Measurements from ENCODE around the gene PTPN18. TPM values are rescaled to one million over a fixed set of nuclear protein-coding genes. Genes with fewer than 3 reads are reported as not detected.

Gene PTPN18
- total and polyA plus RNA-seq, 8 donors: 37.0 to 177 (median 55.5) TPM

GRCh38 chr2:130345611-130346010, 10.2 kb upstream of the PTPN18 start:
- Histone ChIP-seq H3K4me1 (peaks cover 18 to 28% (median 25%) of the 10 kb centered on the region in 4 donors), H3K36me3 (peaks cover 37 to 56% (median 51%) of the 10 kb centered on the region in 4 donors), H3K9me3 (no peaks in the 10 kb centered on the region), H3K4me3 (no peak overlapping the region), H3K27ac (no peak overlapping the region), H3K27me3 (no peaks in the 10 kb centered on the region)
- DNase-seq: no peak
- no peak for TF ChIP-seq POLR2AphosphoS5 (IDR thresholded peaks at IDR 0.05)
- no peak for TF ChIP-seq EP300 (IDR thresholded peaks at IDR 0.05)
- no peak for TF ChIP-seq CTCF (IDR thresholded peaks at IDR 0.05)
- TF ChIP-seq POLR2A (IDR thresholded peaks at IDR 0.05): no peak
- intact Hi-C loops (cut with DNase I; ENCODE audit: low total_unique reads): no loop called here
- 92 to 98% (median 96%) methylated on average over 21 of the region's 21 CpGs for WGBS, 5 donors

GRCh38 chr2:130346041-130346740, 9.7 kb upstream of the PTPN18 start:
- intact Hi-C loops (cut with DNase I; ENCODE audit: low total_unique reads): no loop called here

GRCh38 chr2:130346741-130347066, 9.2 kb upstream of the PTPN18 start:
- Histone ChIP-seq H3K36me3 (peaks cover 37 to 54% (median 49%) of the 10 kb centered on the region in 4 donors), H3K27ac (no peak overlapping the region), H3K4me1 (peaks cover 12 to 18% (median 14%) of the 10 kb centered on the region in 4 donors), H3K4me3 (no peak overlapping the region), H3K9me3 (no peaks in the 10 kb centered on the region), H3K27me3 (no peaks in the 10 kb centered on the region)
- 81 to 95% (median 84%) methylated on average over 4 of the region's 4 CpGs for WGBS, 5 donors
- TF ChIP-seq CTCF (IDR thresholded peaks at IDR 0.05) (no peak), EP300 (IDR thresholded peaks at IDR 0.05) (no peak), POLR2AphosphoS5 (IDR thresholded peaks at IDR 0.05) (no peak), POLR2A (IDR thresholded peaks at IDR 0.05) (no peak)
- no peak for DNase-seq
- intact Hi-C loops (cut with DNase I; ENCODE audit: low total_unique reads): no loop called here

More at GRCh38 chr2:130346041-130346740, 9.7 kb upstream of the PTPN18 start:
- DNase-seq: no peak
- Histone ChIP-seq H3K36me3 (peaks cover 37 to 54% (median 49%) of the 10 kb centered on the region in 4 donors), H3K4me1 (peaks cover 17 to 23% (median 19%) of the 10 kb centered on the region in 4 donors), H3K4me3 (no peak overlapping the region), H3K9me3 (no peaks in the 10 kb centered on the region), H3K27ac (no peak overlapping the region), H3K27me3 (no peaks in the 10 kb centered on the region)
- no peak for TF ChIP-seq POLR2A (IDR thresholded peaks at IDR 0.05)
- no peak for TF ChIP-seq CTCF (IDR thresholded peaks at IDR 0.05)
- no peak for TF ChIP-seq POLR2AphosphoS5 (IDR thresholded peaks at IDR 0.05)
- no peak for TF ChIP-seq EP300 (IDR thresholded peaks at IDR 0.05)
- 92 to 96% (median 94%) methylated on average over 24 to 26 of the region's 26 CpGs for WGBS, 5 donors

- Histone ChIP-seq H3K4me3 (no peak overlapping the region), H3K36me3 (peaks cover 37 to 54% (median 49%) of the 10 kb centered on the region in 4 donors), H3K27ac (no peak overlapping the region), H3K27me3 (no peaks in the 10 kb centered on the region), H3K4me1 (peaks cover 12 to 20% (median 15%) of the 10 kb centered on the region in 4 donors), H3K9me3 (no peaks in the 10 kb centered on the region)
- no peak for DNase-seq
- 86 to 93% (median 88%) methylated on average over 7 of the region's 7 CpGs for WGBS, 5 donors
- intact Hi-C loops (cut with DNase I; ENCODE audit: low total_unique reads): no loop called here
- TF ChIP-seq EP300 (IDR thresholded peaks at IDR 0.05): no peak
- no peak for TF ChIP-seq CTCF (IDR thresholded peaks at IDR 0.05)
- no peak for TF ChIP-seq POLR2A (IDR thresholded peaks at IDR 0.05)
- TF ChIP-seq POLR2AphosphoS5 (IDR thresholded peaks at IDR 0.05): no peak
These were observed 8.5 kb upstream of the PTPN18 start for GRCh38 chr2:130347220-130347925.

Data from stomach (tissue), 9 donors.